Measurements from ENCODE around the gene COX6A1. TPM values are rescaled to one million over a fixed set of nuclear protein-coding genes. Genes with fewer than 3 reads are reported as not detected.

Gene COX6A1
- 351 and 416 TPM in 2 replicates for total RNA-seq

DNA sequence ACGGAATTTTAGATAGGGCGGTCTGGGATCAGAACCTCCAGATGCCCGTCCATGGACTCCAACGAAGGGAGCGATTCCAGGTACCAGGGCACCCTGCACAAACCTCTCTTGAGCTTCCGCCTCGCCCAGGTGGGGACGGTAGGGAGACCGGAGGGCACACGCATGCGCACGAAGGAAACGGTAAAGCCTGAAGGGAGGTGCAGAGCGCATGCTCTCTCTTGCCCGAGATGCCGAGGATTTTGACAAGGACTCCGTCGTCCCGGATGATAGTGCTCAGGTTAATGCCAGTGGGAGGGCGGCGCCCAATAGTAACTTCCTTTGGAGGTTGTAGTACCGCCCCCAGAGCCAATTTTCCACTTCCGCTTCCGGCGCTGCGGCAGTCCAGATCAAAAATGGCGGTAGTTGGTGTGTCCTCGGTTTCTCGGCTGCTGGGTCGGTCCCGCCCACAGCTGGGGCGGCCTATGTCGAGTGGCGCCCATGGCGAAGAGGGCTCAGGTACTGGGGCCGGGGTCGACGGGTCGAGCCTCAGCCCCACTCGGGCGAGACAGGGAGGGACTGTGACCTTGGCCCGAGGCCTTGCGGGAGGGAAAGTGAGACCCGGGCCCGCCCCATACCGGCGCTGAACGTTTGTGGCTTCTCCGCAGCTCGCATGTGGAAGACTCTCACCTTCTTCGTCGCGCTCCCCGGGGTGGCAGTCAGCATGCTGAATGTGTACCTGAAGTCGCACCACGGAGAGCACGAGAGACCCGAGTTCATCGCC is at the start of gene COX6A1:
COX6A1 (plus strand) TSS at position 379 of the 760 bp plus-strand sequence; CDS start at position 393, 14 bp downstream.

GRCh38 chr12:120445911-120446843 is 8.3 kb downstream of the COX6A1 start, which contains the start of the genes GATC and TRIAP1:
GATC (plus strand) TSS chr12:120446444; CDS start chr12:120446481, 37 bp downstream.
TRIAP1 (minus strand) TSS chr12:120446384; CDS start chr12:120446372, 12 bp downstream.

DNA sequence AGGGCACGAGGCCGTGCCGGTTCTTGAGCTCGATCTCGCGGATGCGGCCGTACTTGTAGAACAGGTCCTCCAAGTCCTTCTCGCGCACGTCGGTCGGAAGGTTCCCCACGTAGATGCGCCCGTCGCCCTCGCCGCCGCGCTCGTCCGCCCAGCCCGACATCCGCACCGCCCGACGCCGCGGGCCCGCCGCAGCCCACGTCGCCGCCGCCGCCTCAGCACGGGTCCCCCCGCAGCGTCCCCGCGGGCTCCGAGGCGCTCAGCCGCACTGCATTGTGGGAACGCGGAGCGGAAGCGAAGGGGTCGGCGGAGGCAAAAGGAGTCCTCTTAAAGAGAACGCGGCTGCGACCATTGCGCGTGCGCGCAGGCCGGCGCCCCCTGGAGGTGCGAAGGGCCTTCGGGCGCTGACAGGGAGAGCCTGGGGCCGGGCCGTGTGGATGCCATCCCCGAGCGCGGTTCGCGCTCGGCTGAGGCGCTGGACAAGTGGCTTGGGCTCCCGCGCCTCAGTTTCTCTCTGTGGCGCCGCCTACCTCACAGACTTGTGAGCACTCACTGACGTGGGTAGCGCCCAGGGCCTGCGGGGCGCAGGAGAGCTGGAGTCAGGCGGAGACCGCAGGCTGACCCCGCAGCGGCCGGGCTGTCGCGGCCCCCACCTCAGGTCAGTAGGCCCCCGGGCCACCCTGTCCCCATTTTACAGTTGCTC is 31.7 kb downstream of the COX6A1 start, which contains the start of gene SRSF9:
SRSF9 (minus strand) TSS at position 299 of the 700 bp plus-strand sequence; CDS start at position 160, 139 bp downstream.

Other genes starting within 250 kb of the COX6A1 start
- gene GCN1, start 243.4 kb upstream of the COX6A1 start, total RNA-seq = 54.3 and 59.0 TPM in 2 replicates
- gene RPLP0, start 237.0 kb upstream of the COX6A1 start, total RNA-seq = 2,655 and 2,728 TPM in 2 replicates
- 45.4 and 64.0 TPM in 2 replicates for gene PXN, start 172.4 kb upstream of the COX6A1 start, total RNA-seq
- gene RNU4-2, start 146.2 kb upstream of the COX6A1 start, total RNA-seq = under 0.01 TPM in 2 replicates
- under 0.01 TPM in 2 replicates for gene RNU4-1, start 144.9 kb upstream of the COX6A1 start, total RNA-seq
- 1.5 and 2.5 TPM in 2 replicates for gene SIRT4, start 135.8 kb upstream of the COX6A1 start, total RNA-seq
- not detected in 2 replicates for gene PLA2G1B, start 110.3 kb upstream of the COX6A1 start, total RNA-seq
- not detected in 2 replicates for gene MSI1, start 68.9 kb upstream of the COX6A1 start, total RNA-seq
- gene TRIAP1, start 8.3 kb downstream of the COX6A1 start, total RNA-seq = 26.9 and 38.2 TPM in 2 replicates
- 17.0 and 22.3 TPM in 2 replicates for gene GATC, start 8.3 kb downstream of the COX6A1 start, total RNA-seq
- 268 and 272 TPM in 2 replicates for gene SRSF9, start 31.6 kb downstream of the COX6A1 start, total RNA-seq
- 298 and 344 TPM in 2 replicates for gene DYNLL1, start 58.0 kb downstream of the COX6A1 start, total RNA-seq
- gene COQ5, start 91.0 kb downstream of the COX6A1 start, total RNA-seq = 17.3 and 23.9 TPM in 2 replicates
- gene RNF10, start 96.2 kb downstream of the COX6A1 start, total RNA-seq = 81.7 and 97.4 TPM in 2 replicates
- 19.3 and 24.3 TPM in 2 replicates for gene POP5, start 143.3 kb downstream of the COX6A1 start, total RNA-seq
- gene CABP1, start 202.5 kb downstream of the COX6A1 start, total RNA-seq = not detected in 2 replicates
- 30.1 and 38.4 TPM in 2 replicates for gene MLEC, start 249.0 kb downstream of the COX6A1 start, total RNA-seq

Data from dermis lymphatic vessel endothelial cell (primary cell).